Stimulated activated CD8-positive, alpha-beta memory T cell treated with anti-CD3 and anti-CD28 coated beads, Interleukin-12 subunit alpha, Interleukin-12 subunit beta, amount 100 ng/mL, for 4 hours (primary cell): ENCODE results near the gene DYNLT1.
"Not testable (repeated sequence)": the region's sequence is repeated elsewhere in the genome, so short reads cannot be mapped to it uniquely, and the experiment has no call there.

Experiments
- DNase-seq: peaks from one replicate; pipeline ENCODE4 v3.0.0-alpha.2; 2020; ENCODE audit warnings: low read depth

DYNLT1 gene

DNA sequence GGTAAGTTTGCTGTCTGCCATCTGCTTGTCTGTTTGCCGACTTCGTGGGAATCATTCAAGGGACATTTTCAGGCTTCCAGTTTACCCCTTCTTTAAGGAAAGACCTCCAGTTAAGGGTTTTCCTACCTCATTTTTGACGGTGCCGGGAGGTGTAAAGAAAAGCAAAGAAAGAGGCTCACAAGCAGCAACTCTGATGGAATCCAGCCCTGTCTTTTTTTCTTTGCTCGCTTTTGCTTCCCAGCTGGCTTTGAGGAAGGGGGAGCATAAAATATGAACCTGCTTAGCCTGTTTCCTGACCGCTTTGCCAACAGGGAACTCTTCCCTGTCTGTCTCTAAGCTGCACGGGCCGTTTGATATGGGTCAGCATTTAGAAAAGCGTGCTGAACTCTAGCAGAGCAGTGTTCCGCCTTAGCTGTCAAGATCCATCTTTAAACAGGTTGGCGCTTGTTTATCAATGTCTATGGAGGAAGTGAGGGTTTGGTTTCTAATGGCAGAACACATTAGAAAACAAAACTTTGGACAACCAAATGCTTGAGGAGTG is 19.2 kb upstream of the DYNLT1 start:
- no peak for DNase-seq

DNA sequence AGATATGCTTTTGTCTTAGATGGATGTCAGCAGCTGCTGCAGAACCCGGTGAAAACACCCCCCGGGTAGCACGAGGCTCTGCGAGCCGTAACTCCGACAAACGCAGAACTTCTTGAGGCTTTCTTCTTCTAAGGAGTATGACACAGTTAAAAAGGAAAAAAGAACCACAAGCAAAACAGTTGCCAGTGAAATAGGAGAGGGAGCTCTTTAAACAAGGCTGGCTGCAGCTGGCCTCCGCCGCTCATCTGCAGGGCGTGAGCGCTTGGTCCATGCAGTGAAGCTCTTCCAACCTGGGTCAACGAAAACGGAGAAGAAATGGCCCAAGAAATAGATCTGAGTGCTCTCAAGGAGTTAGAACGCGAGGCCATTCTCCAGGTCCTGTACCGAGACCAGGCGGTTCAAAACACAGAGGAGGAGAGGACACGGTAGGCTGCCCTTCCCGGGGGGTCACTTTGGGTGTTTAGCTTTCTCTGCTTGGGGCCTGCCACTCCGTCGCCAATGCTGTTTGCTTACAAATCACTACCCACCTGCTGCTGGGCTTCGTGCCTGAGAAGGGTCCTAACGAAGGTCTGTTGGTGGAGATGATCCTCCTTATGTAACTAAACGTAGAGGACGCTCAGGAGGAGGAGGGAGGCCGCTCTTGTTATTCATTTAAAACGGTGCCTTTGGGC is 18.5 kb upstream of the DYNLT1 start:
- no peak for DNase-seq

DNA sequence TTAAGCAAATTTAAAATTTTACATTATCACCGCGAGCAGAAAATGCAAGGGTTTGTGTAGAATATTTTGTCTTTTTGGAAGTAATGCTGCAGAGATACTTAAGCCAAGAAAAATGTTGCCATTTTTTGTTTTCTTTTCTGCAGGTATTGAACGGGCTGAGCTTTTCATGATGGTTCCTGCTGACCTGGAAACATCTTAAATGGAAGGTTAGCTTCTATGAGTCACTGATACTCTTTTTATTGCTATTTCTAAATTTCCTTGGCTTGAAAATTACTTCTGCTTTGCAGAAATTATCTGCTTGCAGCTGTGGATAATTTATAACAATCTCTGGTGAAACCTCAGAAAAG is 18.0 kb upstream of the DYNLT1 start:
- DNase-seq, result no peak

DNA sequence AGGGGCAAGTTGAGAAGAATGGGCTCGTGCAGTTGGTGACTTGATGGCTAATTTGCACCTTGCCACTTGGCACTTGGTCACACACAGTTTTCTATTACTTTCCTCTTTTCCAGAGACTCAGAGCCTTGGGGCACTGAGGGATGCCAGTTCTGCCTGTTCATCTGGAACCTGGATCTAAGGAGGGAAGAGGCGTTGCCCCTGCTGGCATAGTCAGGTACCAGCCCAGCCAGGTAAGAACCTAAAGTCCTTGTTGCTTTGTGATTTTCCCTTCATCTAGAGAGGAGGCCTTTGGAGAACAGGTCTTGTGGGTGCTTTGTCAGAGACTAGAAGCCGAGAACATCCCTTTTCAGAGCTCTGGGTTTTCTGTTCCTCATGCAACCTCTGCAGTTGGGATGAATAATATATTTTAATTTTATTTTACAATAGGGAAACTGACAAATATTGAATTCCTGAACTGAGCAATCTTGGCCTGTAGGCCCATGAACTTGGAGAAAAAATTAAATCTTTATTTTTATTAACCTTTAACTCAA is 16.7 kb upstream of the DYNLT1 start:
- no peak for DNase-seq

DNA sequence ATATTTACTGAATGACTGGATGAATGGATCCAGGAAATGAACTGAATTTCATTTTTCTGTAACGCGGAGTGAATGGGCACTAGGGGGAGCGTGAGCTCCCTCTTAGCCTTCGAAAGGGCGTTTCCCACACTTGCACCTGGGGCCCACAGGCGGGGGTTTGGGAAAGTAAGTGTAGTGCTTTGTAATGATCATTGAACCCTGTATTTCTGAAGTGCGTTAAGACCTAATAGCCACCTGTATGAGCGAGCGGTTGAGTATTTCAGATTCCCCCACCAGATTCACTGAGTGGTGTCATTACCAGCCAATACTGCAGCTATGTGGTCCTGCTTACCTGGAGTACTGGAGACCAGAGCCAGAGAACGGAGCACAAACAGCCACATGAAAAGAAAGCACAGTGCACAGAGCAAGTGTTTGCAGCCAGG is 15.8 kb upstream of the DYNLT1 start:
- no peak for DNase-seq

DNA sequence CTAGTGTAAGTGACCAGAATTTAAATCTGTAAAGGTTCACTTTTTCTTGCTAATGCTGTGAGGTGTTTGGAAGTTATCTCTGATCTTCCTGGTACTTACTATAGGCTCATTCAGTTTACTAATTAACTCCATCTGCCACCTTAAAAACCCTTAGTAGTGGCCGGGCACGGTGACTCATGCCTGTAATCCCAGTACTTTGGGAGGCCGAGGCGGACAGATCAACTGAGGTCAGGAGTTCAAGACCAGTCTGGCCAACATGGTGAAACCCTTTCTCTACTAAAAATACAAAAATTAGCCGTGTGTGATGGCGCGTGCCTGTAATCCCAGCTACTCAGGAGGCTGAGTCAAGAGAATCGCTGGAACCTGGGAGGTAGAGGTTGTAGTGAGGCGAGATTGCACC is 12.4 kb upstream of the DYNLT1 start:
- not testable (repeated sequence) for DNase-seq

DNA sequence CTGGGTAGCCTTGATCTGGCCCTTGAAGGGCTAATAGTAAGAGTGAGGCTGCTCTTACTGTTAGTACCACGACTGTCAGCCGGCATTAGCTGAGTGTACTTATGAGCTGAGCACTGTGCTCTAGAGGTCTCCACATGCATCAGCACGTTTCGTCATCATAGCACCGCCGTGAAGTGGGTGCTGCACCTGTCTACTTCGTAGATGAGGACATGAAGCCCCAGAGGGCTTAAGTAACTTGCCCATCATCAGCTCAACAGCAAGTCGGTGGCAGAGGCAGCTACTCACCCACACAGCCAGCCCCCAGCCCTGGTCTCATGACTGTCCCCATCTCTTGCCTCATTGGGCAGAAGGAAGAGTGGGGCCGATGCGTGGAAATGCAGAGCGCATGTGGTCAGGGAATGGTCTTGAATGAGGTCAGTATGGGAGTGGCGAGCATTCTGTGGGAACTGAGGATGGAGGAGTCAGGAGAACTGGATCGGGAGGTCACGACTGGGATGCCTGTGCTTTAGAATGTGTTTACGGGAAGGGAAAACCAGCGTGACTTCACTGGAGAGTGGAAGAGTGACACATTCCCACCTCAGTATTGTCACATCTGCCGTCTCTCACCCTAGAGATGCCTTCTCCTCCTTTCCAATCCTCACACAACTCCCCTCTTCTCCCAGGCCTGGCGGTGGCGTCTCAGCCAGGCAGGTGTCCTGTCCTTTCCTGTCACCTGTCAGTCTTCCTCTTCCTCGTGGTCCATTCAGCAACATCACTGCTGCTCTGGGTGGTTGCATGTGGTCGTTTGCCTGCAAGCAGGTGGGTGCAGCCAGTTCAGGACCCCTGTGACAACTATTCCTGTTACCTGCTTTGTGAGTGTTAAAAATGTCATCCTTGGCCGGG is 11.3 kb upstream of the DYNLT1 start:
- DNase-seq, result no peak

DNA sequence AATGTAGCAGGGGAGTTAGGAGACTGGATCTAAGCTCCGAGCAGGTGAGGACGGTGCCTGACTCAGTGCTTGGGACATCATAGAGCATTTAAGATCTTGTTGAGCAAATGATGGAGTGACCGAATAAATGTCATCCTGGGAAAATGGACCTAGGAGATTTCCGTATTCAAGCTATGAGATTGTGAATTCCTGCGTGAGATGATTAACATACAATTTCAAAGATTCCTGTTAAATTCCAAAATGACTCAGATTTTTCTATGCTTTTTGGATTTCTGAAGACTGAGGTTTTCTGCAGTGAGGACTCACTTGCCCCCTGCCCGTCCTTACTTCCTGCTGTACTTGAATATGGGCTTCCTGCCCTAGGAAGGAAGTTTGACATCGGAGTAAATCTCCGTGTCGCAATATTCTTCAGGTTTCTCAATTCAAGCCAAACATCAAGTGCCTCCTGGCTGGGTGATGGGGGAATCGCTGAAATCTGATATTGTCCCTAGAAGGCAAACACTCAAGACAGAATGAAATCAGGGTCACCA is 10.5 kb upstream of the DYNLT1 start:
- no peak for DNase-seq

DNA sequence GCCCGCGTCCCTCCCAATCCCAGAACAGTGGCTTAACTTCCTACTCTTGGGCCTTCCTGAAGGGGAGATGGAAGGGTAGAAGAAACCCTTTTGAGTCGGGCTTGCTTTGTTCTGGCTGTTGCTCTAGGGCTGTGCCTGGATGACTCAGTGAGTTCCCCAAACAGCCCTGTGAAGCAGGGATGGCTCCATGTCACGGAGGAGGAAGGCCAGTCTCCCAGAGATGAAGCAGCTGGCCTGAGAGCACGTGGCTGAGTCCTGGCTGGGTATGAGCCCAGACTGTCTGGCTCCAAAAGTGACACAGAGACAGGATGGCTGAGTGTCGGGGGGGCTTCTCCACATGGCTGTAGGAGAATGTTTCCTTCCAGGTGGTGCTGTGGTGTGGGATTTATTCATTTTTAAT is 10.0 kb upstream of the DYNLT1 start:
- no peak for DNase-seq

DNA sequence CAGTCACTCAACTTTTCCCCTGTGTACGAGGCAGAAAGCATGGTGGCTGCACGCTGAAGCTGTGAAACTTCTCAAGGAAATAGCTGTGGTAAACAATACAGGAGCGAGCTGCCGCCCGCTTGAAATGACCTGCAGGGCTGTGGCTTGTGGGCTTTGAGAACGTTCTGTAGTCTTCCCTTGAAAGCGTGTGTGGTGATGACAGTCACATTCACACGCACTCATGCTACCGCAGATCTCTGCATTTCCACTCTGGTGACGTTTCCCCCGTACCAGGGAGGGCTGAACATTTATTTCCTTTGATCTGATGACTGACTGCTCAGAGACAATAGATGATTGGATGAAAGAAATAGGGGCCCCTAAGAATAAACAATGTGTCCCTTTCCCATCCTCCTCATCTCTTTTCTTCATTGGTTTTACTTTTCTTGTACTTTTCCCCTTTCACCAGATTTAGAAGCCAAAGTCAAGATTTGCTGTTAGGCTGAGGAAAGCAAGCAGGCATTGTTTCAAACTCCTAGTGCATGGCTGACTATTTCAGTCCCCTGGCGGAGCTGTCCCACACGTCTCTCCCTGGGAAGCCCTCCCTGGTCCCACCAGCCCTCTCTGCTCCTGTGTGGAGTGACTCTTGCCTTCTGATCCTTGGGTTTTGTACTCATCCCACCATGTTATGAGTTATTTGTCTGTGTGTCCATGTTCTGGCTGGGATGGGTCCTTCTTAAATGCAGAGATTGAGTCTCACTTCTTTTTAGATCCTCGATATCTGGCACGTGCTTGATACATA is 9.2 kb upstream of the DYNLT1 start:
- peak; percentile 73 for DNase-seq

DNA sequence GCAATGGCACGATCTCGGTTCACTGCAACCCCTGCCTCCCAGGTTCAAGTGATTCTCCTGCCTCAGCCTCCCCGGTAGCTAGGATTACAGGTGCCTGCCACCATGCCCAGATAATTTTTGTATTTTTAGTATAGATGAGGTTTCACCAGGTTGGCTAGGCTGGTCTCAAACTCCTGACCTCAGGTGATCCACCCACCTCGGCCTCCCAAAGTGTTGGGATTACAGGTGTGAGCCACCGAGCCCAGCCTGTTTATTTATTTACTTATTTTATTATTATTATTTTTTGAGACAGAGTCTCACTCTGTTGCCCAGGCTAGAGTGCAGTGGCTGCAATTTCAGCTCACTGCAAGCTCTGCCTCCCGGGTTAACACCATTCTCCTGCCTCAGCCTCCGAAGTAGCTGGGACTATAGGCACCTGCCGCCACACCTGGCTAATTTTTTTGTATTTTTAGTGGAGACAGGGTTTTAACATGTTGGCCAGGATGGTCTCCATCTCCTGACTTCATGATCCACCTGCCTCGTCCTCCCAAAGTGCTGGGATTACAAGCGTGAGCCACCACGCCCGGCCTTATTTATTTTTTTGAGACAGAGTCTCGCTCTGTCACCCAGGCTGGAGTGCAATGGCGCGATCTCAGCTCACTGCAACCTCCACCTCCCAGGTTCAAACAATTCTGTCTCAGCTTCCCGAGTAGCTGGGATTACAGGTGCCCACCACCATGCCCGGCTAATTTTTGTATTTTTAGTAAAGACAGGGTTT is 7.6 kb upstream of the DYNLT1 start:
- DNase-seq, result not testable (repeated sequence)

DNA sequence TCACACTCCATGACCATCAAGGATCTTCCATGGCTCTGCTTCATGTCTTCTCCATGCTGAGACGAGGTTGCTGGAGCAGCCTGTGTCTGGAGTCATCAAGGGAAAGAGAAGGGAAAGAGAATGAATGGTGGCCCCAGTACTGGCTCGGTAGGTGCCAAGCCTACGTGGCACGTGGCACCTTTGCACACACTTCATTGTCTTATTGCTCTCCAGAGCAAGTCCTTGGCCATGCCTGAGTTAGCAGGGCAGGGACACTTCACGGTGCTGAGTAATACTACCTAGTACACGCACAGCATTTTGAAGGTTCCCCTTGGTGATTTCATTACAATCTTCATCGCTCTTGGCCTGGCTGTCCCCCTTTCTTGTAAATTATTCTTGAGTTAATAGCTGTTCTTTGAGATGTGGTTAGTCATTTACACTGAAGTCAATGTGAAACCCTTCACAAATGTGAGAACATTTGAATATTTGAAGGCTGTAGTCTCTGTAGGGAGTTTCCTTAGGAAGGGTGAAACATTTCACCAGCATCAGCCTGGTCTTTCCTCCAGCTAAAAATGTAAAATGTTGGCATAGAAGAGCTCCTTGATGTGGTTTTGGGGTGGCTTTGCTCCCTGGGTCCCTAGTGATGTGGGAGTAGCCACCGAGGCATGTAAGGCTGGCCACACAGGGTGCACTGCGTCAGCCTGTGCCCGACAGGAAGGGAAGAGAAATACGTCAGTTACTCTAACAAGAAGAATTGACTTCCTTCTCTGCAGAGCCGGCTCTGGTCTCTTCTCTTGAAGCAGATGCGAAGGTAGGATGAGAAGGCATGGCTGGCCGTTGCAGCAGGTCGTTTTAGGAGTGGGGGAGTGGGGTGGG is 5.0 kb upstream of the DYNLT1 start, which contains the start of gene SYTL3:
SYTL3 (plus strand) TSS at position 766 of the 855 bp plus-strand sequence. CDS start 13,215 bp downstream, outside the sequence.
- peak; percentile 47 for DNase-seq

DNA sequence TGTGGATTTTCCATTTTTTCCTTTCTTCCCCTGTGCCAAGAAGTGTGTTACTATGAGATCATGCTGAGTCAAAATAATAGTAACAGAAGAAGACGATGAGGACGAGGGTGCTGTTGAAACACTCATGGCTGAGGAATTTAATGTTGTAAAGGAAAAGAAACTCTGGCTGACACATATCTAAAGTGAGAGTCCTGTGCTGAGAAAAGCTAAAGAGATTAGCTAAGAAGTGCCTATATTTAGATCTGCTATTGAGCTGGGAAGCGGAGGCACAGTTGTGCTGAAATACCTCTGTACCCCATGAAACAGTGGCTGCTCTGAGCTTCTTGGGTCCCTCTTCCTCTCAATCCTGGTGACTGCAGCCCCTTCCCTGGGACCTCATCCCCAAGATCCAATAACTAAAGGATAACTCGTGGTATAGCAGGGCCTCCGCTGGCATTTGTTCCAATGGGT is 4.2 kb upstream of the DYNLT1 start:
- DNase-seq, result no peak

DNA sequence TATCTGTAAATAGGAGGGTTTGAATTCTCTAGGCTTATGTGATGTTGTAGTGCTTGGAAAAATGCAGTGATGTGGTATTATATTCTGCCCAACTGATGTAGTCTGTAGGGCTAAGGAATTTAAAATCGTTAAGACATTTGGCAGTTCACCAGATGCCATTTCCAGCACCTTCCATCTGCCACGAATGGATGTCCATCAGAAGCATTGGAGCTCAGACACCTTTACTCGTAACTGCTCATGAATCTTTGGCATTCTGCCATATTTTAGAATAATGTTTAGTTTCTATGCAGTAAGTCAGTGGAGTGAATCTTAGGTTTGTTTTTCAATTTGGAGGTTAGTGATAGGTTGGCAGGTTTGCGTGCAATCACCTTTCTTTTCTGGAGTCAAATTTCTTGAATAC is 3.0 kb upstream of the DYNLT1 start:
- no peak for DNase-seq

DNA sequence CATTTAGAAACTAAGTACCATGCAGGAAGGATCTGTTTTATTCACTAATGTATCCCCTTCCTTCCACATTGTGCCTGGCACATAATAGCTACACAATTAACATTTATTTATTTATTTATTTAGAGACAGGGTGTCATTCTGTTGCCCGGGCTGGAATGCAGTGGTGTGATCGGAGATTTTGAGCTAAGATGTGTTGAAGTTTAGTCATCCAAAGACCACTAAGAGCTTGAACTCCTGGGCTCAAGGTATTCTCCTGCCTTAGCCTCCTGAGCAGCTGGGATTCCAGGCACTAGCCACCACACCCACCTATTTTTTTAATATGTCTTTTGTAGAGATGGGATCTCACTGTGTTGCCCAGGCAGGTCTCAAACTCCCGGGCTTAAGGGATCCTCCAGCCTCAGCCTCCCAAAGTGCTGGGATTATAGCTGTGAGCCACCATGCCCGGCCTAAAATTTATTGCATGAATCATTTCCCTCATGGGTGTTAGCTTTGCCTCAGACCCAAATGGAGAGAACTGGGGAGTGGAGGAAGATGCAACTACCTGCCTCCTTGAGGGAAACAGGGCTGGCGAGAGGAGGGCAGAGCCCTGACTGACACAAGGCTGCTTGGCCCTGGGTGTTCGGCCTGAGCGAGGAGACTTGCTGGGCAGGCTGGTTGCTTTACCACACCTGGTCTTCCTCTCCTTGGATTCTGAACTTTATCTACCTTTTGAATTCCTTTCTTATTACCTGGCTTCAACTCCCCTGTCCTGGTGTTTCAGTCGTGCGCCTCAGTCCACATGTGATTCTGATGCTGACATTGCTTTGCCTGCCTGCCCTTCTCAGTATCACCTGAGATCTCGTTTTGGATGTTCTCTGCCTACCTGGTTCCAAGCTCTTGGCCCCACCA is 1.7 kb upstream of the DYNLT1 start:
- no peak for DNase-seq

DNA sequence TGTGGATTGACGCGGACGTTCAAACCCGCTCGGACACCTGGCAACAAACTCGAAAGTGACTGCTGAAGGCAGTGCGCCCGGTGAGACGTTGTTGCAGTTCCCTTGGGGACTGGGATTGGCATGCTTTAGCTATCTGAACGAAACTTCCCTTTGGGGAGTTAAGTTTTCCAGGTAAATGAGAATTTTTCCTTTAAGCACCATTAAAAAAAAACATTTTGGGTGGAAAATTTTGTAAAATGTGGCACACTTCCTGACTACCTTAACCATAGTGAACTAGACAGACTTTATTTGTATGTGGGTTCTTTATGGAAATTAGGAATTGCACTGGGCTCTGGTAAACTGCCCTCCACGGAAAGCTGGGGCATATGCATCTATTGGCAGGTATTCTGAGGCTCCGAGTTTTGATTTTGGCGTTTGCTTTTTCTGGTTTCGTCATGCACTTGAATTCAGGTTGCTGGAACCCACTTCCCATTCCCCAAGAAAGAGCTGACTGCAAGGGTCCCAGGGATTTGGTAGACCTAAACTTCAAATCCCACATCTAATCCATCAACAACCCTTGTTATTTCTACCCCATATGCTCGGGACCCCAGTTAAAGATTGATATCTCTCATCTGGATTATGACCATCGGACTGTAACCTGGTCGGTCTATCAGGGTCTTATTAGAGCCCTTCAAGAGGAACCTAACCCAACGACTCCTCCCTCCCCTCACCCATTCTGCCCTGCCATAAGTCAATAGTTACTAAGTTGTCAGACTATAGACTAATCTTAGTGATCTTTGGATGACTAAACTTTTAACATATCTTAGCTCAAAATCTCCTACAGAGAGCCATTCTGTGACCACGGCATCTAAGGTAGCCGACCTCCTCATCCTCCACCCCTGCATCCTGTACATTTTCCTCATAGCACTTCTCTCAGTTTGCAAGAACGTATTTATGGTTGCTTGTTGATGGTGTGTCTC is 800 bp upstream of the DYNLT1 start:
- DNase-seq, result no peak

DNA sequence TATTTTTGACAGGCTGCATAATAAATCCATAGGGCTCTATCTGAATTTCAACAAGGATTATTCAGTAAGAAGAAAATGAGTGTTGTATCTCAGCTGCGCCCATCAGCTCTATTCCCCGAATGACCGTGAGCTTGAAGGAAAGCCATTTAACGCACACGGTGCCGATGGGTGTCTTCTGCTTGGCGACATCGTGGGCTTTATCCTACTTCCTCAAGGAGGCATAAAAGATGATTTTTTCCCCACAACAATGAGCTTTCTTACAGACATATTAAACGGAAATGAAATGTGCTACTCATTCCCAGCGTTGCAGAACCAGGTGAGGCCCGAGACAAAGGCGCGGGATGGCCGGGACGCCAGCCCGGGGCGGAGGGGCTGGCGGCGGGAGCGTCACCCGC is 710 bp downstream of the DYNLT1 start:
- no peak for DNase-seq

DNA sequence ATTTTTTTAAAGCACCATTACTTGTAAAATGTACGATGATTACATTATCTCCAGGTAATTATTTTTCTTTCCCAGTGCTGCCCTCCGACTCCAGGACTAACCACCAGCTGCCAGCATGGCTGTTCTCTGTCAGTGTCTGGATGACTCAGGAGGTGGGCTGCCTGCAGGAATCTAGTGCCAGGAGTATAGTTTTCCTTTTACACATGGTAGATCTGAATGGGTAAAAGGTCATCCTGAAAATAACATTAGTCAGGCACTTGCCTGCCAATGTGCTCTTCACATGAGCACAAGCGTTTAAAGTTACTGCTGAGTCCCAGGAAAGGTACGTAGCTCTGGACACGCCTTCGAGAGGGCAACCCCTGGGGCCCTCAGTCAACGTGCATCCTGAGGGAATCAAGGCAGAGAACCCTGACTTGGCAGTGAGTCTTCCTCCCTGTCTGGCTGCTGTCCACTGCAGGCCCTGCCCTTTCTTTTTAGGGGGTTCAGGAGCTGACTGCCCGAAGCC is 2.4 kb downstream of the DYNLT1 start:
- DNase-seq, result no peak
